Measurements from ENCODE around the gene TAAR1. TPM values are rescaled to one million over a fixed set of nuclear protein-coding genes. Genes with fewer than 3 reads are reported as not detected.
"Not testable (repeated sequence)": the region's sequence is repeated elsewhere in the genome, so short reads cannot be mapped to it uniquely, and the experiment has no call there.

Gene TAAR1
- total and polyA plus RNA-seq, 8 donors = 2.8 TPM; not detected in 7

GRCh38 chr6:132651062-132651461 lies 7.9 kb downstream of the TAAR1 start:
- no peak overlapping the region for H3K27ac ChIP-seq
- H3K9me3 ChIP-seq = no peaks in the 10 kb centered on the region
- no peaks in the 10 kb centered on the region for H3K36me3 ChIP-seq
- H3K4me3 ChIP-seq = no peak overlapping the region
- intact Hi-C loops (cut with DNase I; ENCODE audit: low total_unique reads) = no loop called here
- TF ChIP-seq CTCF (IDR thresholded peaks at IDR 0.05) = no peak
- no peak for TF ChIP-seq EP300 (IDR thresholded peaks at IDR 0.05)
- no peak for TF ChIP-seq POLR2A (IDR thresholded peaks at IDR 0.05)
- no peak for TF ChIP-seq POLR2AphosphoS5 (IDR thresholded peaks at IDR 0.05)
- H3K4me1 ChIP-seq = peaks cover 0 to 17% (median 3%) of the 10 kb centered on the region in 4 donors
- WGBS, 5 donors = 81 to 94% (median 89%) methylated on average over 3 of the region's 3 CpGs
- DNase-seq = no peak
- H3K27me3 ChIP-seq = no peaks in the 10 kb centered on the region

GRCh38 chr6:132650429-132650828 lies 8.6 kb downstream of the TAAR1 start:
- H3K4me3 ChIP-seq = no peak overlapping the region
- 82 to 98% (median 94%) methylated on average over 1 of the region's 1 CpG for WGBS, 5 donors
- no peak for DNase-seq
- intact Hi-C loops (cut with DNase I; ENCODE audit: low total_unique reads) = no loop called here
- no peak for TF ChIP-seq POLR2A (IDR thresholded peaks at IDR 0.05)
- no peaks in the 10 kb centered on the region for H3K36me3 ChIP-seq
- no peaks in the 10 kb centered on the region for H3K27me3 ChIP-seq
- peaks cover 0 to 17% (median 3%) of the 10 kb centered on the region in 4 donors for H3K4me1 ChIP-seq
- H3K27ac ChIP-seq = no peak overlapping the region
- no peaks in the 10 kb centered on the region for H3K9me3 ChIP-seq

- no peaks in the 10 kb centered on the region for H3K36me3 ChIP-seq
- peak in 1 of 2 donors; percentile 9 for DNase-seq
- H3K4me3 ChIP-seq = no peak overlapping the region
- WGBS, 5 donors = 15 to 35% (median 28%) methylated on average over 2 of the region's 2 CpGs
- H3K27ac ChIP-seq = no peak overlapping the region
- peaks cover 0 to 17% (median 3%) of the 10 kb centered on the region in 4 donors for H3K4me1 ChIP-seq
- H3K9me3 ChIP-seq = no peaks in the 10 kb centered on the region
- TF ChIP-seq EP300 (IDR thresholded peaks at IDR 0.05) = no peak
- no peak for TF ChIP-seq POLR2A (IDR thresholded peaks at IDR 0.05)
- TF ChIP-seq CTCF (IDR thresholded peaks at IDR 0.05) = no peak
- TF ChIP-seq POLR2AphosphoS5 (IDR thresholded peaks at IDR 0.05) = no peak
- H3K27me3 ChIP-seq = no peaks in the 10 kb centered on the region
- intact Hi-C loops (cut with DNase I; ENCODE audit: low total_unique reads) = no loop called here
Observed at GRCh38 chr6:132648828-132649227, 10.2 kb downstream of the TAAR1 start.

GRCh38 chr6:132648356-132648755 lies 10.6 kb downstream of the TAAR1 start:
- Histone ChIP-seq H3K4me3 (no peak overlapping the region), H3K27ac (no peak overlapping the region), H3K9me3 (no peaks in the 10 kb centered on the region), H3K36me3 (no peaks in the 10 kb centered on the region), H3K27me3 (no peaks in the 10 kb centered on the region), H3K4me1 (peaks cover 0 to 17% (median 3%) of the 10 kb centered on the region in 4 donors)
- intact Hi-C loops (cut with DNase I; ENCODE audit: low total_unique reads) = no loop called here
- TF ChIP-seq POLR2A (IDR thresholded peaks at IDR 0.05) = no peak
- TF ChIP-seq CTCF (IDR thresholded peaks at IDR 0.05) = no peak
- TF ChIP-seq EP300 (IDR thresholded peaks at IDR 0.05) = no peak
- TF ChIP-seq POLR2AphosphoS5 (IDR thresholded peaks at IDR 0.05) = no peak
- peak in 1 of 2 donors; percentile 16 for DNase-seq
- WGBS, 5 donors = 10 to 32% (median 13%) methylated on average over 2 of the region's 2 CpGs

DNA sequence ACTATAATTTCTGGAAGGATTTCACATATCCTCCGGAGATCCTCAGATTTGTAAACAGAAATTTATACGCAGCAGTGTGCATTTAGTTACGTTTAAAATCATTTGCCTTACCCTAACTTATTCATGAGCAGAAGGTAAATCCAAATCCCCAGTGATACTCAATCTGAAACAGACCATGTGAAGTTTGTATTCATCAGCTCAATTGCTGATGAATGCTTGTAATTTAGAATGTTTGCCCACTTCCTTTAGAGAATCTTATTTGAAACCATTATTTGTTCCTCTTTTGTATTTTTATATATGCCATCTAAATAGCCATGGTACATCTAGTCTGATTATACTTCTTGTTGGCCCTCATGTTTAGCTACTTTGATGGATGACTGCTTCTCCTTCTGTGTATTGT lies 15.4 kb downstream of the TAAR1 start:
- Histone ChIP-seq H3K9me3 (no peaks in the 10 kb centered on the region), H3K36me3 (no peaks in the 10 kb centered on the region), H3K27ac (no peak overlapping the region), H3K27me3 (no peaks in the 10 kb centered on the region), H3K4me3 (no peak overlapping the region), H3K4me1 (peaks cover 0 to 9% (median 1%) of the 10 kb centered on the region in 4 donors)
- 74 to 82% (median 79%) methylated on average over 3 of the region's 3 CpGs for WGBS, 5 donors
- TF ChIP-seq CTCF (IDR thresholded peaks at IDR 0.05) (no peak), POLR2AphosphoS5 (IDR thresholded peaks at IDR 0.05) (no peak), POLR2A (IDR thresholded peaks at IDR 0.05) (no peak), EP300 (IDR thresholded peaks at IDR 0.05) (no peak)
- DNase-seq = no peak
- intact Hi-C loops (cut with DNase I; ENCODE audit: low total_unique reads) = no loop called here

- not testable (repeated sequence) for H3K4me1 ChIP-seq
Observed at GRCh38 chr6:132637135-132637534, 21.8 kb downstream of the TAAR1 start.

DNA sequence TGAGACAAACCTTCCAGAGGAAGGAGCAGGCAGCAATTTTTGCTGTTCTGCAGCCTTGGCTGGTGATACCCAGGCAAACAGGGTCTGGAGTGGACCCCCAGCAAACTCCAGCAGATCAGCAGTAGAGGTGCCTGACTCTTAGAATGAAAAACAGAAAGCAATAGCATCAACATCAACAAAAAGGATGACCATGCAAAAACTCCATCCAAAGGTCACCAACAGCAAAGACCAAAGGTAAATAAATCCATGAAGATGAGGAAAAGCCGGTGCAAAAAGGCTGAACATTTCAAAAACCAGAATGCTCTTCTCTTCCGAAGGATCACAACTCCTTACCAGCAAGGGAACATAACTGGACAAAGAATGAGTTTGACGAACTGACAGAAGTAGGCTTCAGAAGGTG lies 23.1 kb downstream of the TAAR1 start:
- WGBS, 5 donors = 70 to 92% (median 86%) methylated on average over 3 of the region's 3 CpGs
- H3K4me1 ChIP-seq; H3K36me3 ChIP-seq; H3K27me3 ChIP-seq; DNase-seq; H3K4me3 ChIP-seq; intact Hi-C loops (cut with DNase I; ENCODE audit: low total_unique reads); H3K27ac ChIP-seq; H3K9me3 ChIP-seq: not testable (repeated sequence)

More at GRCh38 chr6:132637135-132637534, 21.8 kb downstream of the TAAR1 start:
- H3K4me3 ChIP-seq; H3K27me3 ChIP-seq; DNase-seq; H3K27ac ChIP-seq; H3K9me3 ChIP-seq; H3K36me3 ChIP-seq; intact Hi-C loops (cut with DNase I; ENCODE audit: low total_unique reads): not testable (repeated sequence)
- 90 to 94% (median 91%) methylated on average over 1 of the region's 1 CpG for WGBS, 5 donors

DNA sequence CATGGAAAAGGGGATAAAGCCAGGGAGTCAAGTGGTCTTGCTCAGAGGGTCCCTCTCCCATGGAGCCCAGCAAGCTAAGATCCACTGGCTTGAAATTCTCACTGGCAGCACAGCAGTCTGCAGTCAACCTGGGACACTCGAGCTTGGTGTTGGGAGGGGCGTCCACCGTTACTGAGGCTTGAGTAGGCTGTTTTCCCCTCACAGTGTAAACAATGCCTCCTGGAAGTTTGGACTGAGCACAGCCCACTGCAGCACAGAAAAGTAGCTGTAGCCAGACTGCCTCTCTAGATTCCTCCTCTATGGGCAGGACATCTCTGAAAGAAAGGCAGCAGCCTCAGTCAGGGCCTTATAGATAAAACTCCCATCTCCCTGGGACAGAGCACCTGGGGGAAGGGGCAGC lies 23.7 kb downstream of the TAAR1 start:
- intact Hi-C loops (cut with DNase I; ENCODE audit: low total_unique reads); H3K36me3 ChIP-seq; H3K4me1 ChIP-seq; H3K27me3 ChIP-seq; H3K27ac ChIP-seq; H3K9me3 ChIP-seq; DNase-seq; H3K4me3 ChIP-seq: not testable (repeated sequence)
- WGBS, 5 donors = 22 to 46% (median 31%) methylated on average over 3 of the region's 3 CpGs

All from stomach (tissue), 9 donors.